GM21529 (cell line): ENCODE measurements around the gene ALKBH4.

Experiments
- ATAC-seq: cut with Tn5 transposase; IDR thresholded peaks from one replicate; pipeline ENCODE4 v1.9.1; 2021; ENCODE audit not compliant: unreplicated experiment

ALKBH4 gene

DNA sequence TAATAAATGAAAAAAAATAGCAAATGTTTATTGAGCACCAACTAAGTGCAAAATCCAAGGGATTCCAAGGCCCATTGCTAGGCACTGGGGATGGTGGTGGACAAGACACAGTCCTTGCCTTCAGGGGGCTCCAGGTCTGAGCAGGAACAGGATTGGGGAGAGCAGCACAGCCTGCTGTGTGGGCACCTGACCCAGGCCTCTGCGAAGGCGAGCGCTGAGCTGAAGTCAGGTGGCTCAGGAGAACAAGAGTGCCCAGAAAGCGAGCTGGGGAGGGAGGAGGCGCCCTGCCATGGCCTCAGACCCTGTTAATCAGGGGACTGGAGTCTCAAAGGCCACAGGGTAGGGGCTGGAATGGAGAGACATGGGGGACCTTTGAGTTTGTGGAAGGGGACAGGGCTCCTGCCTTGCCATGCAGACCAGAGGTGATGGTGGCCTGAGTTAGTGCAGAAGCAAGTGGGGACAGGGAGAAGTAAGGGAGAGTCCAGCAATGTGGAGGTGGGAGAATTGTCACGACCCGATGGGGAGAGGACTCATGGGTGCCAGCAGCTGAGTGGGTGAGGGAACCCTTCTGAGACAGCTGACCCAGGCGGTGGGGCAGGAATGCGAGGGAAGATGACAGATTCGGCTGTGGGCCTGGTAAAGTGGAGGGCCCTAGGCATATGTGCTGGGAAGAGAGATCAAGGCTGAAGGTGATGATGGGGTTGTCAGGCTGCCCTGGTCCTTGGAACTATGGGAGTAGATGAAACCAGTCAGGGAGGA lies 35.3 kb downstream of the ALKBH4 start:
- no peak for ATAC-seq

DNA sequence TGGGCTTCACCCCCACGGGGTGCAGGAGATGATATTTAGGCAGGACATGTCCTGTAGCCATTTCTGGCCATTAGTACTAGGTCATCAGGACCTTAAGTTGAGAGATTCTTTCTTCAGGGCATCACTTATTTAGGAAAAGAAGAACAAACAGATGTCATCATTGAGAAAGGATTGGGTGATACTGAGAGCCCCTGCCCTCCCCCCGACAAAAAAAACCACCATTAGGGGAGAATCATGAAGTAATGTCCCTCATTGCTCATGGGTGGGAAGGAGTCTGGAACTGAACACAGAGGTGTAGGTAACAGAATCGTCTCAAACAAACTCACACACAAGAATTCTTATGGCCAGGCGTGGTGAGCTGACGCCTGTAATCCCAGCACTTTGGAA lies 37.7 kb downstream of the ALKBH4 start:
- ATAC-seq = no peak

DNA sequence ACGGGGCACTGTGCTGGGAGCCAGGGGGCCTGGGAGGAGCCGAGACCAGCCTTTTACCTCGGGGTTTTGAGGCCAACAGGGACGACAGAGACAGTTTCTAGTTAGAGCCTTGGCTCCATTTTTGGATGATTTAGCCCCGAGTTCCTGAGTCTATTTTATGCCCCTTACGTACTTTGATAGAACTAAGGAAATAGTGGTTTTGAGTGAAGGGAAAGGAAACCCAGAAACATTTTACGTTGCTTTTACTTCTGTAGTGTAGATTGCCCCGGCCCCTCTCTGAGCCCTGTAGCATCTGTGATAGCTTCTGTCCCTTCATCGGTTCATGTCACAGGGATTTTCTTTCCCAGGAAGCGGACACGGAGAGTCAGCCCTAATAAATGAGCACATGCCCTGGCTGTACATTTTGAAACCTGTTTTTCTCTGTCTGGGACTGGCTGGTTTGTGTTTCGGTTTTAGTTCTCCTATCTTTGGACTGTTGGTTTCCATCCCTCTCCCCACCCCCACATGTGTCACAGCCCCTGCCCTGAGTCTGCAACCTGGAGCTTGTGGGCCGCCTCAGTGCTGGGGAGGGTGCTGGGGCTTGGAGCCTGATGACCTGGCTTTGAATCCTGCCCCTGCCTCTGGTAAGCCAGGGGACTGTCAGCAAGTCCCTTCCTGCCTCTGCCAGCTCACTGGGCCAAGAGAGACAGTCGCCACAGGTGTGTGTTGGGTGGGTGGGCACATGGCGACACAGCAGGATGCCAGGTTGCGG lies 38.2 kb downstream of the ALKBH4 start:
- peak; percentile 46 for ATAC-seq

DNA sequence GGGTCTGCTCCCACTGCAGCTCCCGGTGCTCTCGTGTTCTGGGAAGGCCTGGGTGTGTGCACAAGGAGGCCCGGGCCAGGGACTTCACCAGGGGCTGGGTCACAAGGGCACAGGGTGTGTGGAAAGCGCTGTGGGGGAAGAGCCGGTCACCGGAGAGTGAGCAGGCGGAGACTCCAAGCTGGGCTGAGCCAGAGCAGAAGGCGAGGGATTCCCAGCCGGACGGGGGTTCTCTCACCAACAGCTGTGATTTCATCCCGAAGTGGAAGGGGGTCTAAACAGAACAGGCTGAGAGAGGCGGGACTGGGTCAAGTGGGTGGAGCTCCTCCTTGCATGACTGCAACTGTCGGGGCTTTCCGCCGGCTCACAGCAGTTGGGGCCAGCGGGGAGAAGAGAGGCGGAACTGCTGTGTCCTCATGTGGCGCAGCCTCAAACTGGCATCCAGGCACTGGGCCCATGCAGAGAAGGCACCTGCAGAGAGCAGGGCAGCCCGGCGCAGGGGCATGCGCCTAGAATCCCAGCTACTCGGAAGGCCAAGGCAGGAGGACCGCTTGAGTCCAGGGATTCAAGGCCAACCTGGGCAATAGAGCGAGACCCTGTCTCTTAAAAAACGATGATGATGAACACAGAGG lies 38.9 kb downstream of the ALKBH4 start:
- ATAC-seq = peak; percentile 66

DNA sequence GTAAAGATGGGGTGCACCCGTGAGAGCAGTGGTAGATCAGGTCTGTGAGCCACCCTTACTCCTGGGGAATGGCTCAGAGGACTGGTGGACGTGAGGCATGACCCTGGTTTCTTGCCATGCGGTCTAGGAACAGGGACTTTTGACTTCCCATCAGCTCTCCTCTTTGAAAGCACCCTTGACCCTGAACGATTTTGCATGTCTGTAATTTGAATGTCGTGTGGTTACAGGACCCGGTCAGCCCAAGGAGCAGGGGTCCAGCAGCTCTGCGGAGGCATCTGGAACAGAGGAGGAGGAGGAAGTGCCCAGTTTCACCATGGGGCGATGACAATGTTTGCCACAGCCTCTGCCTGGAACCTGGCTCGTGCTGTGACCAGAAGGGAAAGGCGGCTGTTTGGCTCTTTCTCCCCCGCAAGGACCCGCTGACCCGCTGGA lies 39.9 kb downstream of the ALKBH4 start:
- ATAC-seq = peak; percentile 31

DNA sequence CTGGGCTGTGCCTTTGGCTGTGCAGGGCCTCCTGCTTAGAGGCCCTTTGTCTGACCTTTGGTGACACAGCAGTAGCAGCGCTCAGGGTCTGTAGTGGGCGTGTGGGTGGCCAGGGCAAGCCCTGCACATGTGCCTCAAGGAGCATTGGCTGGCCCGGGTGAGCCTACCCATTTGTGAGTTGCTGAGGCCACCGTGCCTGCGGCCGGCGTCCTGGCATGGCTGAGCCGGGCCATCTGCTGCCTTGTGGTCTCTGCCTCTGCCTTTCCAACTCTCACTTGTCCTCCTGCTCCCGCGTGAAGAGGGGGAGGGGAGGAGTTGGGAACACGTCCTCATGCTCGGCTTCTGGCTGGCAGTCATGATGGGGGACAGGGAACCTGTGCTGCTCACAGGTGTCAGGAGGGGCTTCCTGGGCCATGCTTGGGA lies 40.5 kb downstream of the ALKBH4 start:
- no peak for ATAC-seq

DNA sequence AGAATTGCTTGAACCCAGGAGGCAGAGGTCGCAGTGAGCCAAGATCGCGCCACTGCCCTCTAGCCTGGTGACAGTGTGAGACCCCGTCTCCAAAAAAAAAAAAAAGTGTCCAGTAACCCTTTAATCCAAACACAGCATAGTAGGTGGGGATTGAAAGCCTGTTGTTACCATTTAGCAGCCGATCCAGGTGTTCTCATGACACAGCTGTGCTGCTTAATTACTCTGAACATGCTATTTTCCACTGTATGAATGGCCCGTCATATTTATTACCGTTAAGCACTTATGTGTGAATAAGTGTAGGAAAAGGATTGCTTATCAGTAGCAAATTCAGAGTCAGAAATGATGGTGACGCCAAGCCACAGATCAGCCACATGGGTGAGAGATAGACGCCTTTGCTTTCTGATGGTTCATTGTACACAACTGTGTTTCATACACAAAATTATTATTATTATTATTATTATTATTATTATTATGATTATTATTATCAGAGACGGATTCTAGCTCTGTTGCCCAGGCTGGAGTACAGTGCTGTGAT lies 42.9 kb downstream of the ALKBH4 start:
- no peak for ATAC-seq

DNA sequence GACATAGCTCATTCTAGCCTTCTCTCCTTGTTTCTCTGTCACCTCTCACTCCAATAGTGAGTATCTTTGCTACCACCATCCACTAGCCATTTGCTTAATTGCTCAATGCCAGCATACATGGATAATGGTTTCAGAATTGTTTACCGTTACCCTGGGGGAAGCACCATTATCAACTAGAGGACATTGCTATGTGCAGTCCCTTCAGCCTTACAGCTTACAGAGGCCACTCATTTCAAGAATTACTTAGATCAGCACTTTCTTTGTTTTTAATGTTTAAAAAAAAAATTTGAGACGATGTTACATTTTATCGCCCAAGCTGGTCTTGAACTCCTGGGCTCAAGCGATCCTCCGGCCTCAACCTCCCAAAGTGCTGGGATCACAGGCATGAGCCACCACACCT lies 46.1 kb downstream of the ALKBH4 start:
- no peak for ATAC-seq

DNA sequence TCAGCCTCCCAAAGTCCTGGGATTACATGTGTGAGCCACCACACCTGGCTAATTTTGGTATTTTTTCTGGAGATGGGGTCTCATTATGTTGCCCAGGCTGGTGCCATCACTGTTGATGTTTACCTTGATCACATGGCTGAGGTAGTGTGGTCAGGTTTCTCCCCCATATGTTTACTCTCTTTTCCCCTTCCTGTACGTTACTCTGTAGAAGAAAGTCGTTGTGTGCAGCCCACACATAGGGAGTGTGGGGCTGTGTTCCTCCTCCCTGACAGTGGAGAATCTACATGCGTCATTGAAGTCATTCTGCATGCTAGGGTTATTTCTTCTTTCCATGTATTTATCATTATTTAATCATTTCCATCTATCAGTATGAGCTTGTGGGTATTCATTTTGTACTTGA lies 47.6 kb downstream of the ALKBH4 start:
- peak; percentile 37 for ATAC-seq

DNA sequence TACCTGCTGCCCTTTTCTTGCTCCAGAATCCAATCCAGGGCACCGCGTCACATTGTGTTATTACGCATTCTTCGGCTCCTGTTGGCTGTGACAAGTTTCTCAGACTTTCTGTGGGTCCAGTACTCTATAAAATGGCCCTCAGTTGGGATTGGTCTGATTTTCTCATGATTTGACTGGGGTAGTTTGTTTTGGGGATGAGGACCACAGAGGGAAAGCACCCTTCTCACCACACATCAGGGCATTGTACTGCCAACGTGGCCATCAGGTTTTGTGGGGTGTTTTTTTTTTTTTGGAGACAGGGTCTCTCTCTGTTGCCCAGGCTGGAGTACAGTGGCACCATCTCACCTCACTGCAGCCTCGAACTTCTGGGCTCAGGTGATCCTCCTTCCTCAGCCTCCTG lies 48.3 kb downstream of the ALKBH4 start:
- no peak for ATAC-seq

DNA sequence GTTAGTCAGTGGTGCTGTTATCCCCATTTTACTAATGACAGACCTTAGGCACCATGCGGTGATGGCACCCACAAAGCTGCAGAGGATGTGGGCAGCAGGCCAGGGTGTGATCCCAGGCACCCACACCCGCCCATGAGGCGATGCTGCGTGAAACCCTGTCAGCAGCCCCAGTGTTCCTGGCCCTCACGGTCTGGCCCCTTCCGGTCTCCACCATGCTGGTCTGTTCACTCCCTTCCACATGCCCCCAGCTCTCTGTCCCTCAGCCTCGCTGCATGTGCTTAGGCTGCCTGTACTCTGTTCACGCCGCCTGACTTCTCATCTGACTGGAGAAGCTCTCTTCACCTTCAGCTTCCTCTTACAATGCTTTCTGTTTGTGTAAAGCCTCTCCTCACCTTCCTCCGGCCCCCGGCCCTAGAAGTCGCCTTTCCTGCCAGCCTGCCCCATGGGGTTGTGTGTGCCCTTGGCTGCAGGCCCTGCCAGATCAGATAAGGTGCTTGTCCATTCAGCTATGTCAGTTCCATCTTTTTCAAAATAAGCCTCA lies 48.9 kb downstream of the ALKBH4 start:
- no peak for ATAC-seq

DNA sequence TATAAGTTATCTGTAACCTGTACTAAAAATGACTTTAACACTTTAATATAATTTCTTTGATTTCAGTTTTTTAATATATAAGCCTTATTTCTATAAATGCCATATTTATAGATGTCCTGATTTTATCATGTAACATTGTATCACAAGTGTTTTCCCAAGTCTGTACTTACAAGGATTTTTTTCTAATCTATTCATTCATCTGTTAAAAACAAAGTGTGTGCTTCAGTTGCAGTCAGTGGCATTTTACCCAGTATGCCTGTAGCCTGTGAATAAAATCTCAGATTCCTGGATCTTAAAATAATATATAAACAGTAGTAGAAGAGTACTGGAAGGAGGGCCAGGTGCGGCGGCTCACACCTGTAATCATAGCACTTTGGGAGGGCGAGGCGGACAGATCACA lies 51.1 kb downstream of the ALKBH4 start:
- ATAC-seq = no peak

DNA sequence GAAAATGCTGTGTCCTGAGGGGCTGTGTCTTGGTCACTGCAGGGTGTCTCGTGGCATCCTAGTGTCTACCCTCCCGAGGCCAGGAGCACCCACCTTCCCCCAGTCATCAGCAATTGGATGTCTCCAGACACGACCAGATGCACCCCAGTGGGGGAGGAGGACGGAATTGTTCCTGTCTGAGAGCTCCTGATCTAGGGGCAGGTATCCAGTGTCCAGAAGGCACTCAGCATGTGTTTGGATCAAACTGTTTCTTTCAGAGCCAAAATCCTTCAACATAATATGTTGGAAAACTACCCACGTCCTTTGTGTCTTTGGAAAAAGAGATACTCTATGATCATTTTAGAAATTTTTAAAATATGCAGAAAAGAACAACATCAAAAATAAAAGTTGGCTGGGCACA lies 51.6 kb downstream of the ALKBH4 start:
- no peak for ATAC-seq

DNA sequence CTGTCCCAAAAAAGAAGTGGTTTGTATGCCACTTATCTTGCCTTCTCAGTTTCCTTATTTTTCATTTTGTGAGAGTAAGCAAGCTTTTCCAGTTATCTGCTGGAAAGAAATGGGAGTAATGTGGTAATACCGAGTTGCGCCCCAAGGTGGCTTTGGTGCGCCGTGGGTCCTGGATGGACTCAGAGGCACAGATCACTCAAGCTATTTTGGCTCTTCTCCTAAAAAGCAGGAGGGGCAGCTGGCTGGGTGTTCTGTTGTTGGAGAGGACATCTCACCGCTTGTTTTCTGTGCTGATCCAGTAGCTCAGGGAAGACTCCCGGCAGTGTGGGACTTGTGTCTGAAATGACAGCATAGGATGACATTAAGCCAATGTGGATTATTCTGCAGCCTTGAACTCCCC lies 52.1 kb downstream of the ALKBH4 start:
- no peak for ATAC-seq

DNA sequence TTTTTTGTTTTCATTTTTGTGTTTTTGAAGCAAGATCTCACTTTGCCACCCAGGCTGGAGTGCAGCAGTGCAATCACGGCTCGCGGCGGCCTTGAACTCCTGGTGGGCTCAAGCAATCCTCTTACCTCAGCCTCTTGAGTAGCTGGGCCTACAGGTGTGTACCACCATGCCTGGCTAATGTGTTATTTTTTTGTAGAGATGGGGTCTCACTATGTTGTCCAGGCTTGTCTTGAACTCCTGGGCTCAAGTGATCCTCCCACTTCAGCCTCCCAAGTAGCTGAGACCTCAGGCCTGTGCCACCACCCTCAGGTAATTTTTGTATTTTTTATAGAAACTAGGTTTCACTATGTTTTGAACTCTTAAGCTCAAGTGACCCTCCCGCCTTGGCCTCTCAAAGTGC lies 53.7 kb downstream of the ALKBH4 start:
- ATAC-seq = no peak

DNA sequence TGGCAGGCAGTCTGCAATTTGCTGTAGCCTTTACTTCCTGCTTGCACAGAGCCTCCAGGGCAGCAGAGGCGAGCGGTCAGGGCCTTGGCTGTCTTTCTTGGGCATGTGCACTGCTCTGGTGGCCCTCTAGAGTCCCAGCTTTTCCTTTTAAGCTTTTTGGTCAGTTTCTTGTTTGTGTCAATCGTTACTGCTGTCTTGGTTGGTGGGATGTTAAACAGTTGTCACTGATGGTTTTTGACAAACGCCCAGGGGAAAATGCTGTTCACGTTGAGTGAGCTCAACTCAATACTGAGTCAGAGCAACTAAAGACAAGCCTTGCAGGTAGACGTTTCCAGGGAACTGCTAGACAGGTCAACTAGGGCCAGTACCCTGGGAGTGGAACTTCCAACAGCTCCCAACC lies 54.5 kb downstream of the ALKBH4 start:
- no peak for ATAC-seq

DNA sequence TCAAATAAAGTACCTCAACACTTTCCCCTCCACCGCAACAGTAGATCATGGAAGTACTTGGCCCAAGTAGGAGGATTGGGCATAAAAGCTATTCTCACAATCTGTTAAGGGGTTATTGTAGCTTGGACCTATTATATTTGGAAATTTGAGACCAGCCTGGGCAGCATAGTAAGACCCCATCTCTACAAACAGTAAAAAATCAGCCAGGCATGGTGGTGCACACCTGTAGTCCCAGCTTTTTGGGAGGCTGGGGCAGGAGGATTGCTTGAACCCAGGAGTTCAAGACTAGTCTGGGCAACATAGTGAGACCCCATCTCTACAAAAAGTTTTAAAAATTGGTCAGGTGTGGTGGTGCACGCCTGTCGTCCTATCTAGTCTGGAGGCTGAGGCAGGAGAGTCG lies 55.3 kb downstream of the ALKBH4 start:
- no peak for ATAC-seq

DNA sequence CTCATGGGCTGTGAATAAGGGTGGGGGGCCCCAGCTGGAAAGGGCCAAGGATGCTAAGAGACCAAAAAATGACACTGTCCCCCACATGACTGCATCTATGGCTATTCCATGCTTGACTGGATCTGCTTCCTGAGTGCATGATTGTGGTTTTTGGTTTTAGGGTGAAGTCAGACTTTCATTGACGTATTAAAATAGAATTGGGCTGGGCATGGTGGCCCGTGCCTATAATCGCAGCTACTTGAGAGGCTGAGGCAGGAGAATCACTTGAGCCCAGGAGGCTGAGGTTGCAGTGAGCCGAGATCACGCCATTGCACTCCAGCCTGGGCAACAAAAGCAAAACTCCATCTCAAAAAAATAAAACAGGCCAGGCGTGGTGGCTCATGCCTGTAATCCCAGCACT lies 56.1 kb downstream of the ALKBH4 start:
- ATAC-seq = peak; percentile 67

DNA sequence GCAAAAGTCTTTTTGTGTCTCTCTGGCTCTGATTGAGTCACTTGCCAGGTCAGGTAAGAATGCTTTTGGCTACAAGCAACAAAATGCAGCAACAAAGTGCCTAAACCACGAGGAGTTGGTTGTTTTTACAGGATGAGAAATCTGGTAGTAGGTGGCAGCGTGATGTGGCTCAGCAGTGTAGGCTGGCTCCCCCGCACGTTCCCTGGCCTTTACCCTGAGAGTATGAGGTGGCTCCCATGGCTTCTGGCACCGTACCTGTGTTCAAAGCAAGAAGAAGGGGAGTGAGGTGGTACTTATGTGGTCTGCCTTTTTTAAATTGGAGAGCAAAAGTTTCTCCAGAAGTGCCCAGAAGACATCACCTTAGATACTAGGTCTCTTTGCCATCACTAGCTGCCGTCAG lies 56.8 kb downstream of the ALKBH4 start:
- ATAC-seq = no peak
